Measurements from ENCODE around the gene CLPTM1. TPM values are rescaled to one million over a fixed set of nuclear protein-coding genes. Genes with fewer than 3 reads are reported as not detected.
A peak's percentile ranks its signal among the peaks of the same experiment; 100 is the strongest.

CLPTM1 gene
- total and polyA plus RNA-seq, 9 of the 15 experiments (the other 6 are each of a cell fraction or from before 2014, with no cell fraction given), result 0.37 to 96.0 (median 27.5) TPM

DNA sequence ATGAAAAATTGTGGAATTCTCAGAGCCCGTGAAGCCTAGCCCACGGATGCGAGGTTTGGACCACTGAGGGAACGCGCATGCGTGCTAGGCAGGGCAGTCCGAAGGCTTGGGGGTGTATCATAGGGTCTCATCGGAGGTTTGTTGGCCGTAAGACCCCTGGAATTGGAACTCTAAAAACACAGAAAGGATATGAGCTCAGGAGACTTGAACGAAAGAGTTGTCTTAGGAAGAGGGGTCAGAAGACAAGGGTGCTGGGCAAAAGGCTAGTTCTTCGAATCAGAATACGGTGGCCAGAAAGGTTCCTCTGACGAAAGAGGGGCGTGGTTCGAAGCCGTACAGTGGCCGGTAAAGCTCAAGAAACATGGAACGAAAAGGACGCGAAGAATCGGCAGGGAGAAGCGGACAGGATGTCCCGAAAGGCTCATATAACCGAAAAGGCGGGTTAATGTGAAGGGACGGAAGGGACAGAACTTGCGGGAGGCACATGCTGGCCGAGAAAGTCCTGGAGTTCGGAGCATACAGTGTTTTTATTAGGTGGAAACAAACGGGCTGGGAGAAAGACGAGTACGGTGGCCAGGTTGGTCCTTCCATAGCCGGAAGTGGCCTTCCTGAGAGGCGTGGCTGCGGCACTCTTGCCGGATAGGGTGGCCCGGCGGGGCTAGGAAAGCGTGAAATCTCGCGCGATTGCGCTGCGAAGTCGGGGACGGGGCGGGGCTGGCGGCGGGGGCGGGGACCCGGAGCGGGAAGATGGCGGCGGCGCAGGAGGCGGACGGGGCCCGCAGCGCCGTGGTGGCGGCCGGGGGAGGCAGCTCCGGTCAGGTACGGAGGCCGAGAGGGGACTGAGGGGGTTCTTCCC, at the start of gene CLPTM1 (continued):
- TF ChIP-seq, protein P1, sequence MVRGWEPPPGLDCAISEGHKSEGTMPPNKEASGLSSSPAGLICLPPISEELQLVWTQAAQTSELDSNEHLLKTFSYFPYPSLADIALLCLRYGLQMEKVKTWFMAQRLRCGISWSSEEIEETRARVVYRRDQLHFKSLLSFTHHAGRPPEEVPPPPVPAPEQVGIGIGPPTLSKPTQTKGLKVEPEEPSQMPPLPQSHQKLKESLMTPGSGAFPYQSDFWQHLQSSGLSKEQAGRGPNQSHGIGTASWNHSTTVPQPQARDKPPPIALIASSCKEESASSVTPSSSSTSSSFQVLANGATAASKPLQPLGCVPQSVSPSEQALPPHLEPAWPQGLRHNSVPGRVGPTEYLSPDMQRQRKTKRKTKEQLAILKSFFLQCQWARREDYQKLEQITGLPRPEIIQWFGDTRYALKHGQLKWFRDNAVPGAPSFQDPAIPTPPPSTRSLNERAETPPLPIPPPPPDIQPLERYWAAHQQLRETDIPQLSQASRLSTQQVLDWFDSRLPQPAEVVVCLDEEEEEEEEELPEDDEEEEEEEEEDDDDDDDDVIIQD (CRISPR knock-in tag; IDR thresholded peaks at IDR 0.05), result no peak
- no peak for TF ChIP-seq ZKSCAN8 (CRISPR knock-in tag; IDR thresholded peaks at IDR 0.05)
- TF ChIP-seq ZNF699 (CRISPR knock-in tag; IDR thresholded peaks at IDR 0.05; ENCODE audit: insufficient replicate concordance), result no peak
- peak; percentile 52 for TF ChIP-seq L3MBTL2 (IDR thresholded peaks at IDR 0.05)
- TF ChIP-seq PHF20 (IDR thresholded peaks at IDR 0.05; ENCODE audit: partially characterized antibody), result peak; percentile 91
- TF ChIP-seq NFRKB (IDR thresholded peaks at IDR 0.05; ENCODE audit: low read depth), result peak; percentile 94; the same call in 1 of the 2 replicates
- no peak for TF ChIP-seq SETDB1 (IDR thresholded peaks at IDR 0.05; ENCODE audit: low read length)
- no peak for TF ChIP-seq CAMTA2 (CRISPR knock-in tag; conservative IDR thresholded peaks at IDR 0.05)
- TF ChIP-seq, protein P2, sequence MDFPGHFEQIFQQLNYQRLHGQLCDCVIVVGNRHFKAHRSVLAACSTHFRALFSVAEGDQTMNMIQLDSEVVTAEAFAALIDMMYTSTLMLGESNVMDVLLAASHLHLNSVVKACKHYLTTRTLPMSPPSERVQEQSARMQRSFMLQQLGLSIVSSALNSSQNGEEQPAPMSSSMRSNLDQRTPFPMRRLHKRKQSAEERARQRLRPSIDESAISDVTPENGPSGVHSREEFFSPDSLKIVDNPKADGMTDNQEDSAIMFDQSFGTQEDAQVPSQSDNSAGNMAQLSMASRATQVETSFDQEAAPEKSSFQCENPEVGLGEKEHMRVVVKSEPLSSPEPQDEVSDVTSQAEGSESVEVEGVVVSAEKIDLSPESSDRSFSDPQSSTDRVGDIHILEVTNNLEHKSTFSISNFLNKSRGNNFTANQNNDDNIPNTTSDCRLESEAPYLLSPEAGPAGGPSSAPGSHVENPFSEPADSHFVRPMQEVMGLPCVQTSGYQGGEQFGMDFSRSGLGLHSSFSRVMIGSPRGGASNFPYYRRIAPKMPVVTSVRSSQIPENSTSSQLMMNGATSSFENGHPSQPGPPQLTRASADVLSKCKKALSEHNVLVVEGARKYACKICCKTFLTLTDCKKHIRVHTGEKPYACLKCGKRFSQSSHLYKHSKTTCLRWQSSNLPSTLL (IDR thresholded peaks at IDR 0.05), result no peak
- TF ChIP-seq HDAC6 (IDR thresholded peaks at IDR 0.05; ENCODE audit: low read depth, low read length), result no peak
- TF ChIP-seq, protein P3, sequence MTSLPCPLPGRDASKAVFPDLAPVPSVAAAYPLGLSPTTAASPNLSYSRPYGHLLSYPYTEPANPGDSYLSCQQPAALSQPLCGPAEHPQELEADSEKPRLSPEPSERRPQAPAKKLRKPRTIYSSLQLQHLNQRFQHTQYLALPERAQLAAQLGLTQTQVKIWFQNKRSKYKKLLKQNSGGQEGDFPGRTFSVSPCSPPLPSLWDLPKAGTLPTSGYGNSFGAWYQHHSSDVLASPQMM (CRISPR knock-in tag; IDR thresholded peaks at IDR 0.05), result no peak
- peak; percentile 86; the same call in 1 of the 2 replicates for TF ChIP-seq ZC3H8 (IDR thresholded peaks at IDR 0.05)
- TF ChIP-seq ZNF408 (CRISPR knock-in tag; IDR thresholded peaks at IDR 0.05; ENCODE audit: low read depth), result no peak
- no peak for TF ChIP-seq ZNF507 (tag; conservative IDR thresholded peaks at IDR 0.05)
- TF ChIP-seq, protein P4, sequence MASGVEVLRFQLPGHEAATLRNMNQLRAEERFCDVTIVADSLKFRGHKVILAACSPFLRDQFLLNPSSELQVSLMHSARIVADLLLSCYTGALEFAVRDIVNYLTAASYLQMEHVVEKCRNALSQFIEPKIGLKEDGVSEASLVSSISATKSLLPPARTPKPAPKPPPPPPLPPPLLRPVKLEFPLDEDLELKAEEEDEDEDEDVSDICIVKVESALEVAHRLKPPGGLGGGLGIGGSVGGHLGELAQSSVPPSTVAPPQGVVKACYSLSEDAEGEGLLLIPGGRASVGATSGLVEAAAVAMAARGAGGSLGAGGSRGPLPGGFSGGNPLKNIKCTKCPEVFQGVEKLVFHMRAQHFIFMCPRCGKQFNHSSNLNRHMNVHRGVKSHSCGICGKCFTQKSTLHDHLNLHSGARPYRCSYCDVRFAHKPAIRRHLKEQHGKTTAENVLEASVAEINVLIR (CRISPR knock-in tag; IDR thresholded peaks at IDR 0.05), result no peak
- TF ChIP-seq OTX1 (CRISPR knock-in tag; IDR thresholded peaks at IDR 0.05), result no peak
- TF ChIP-seq BRD4 (IDR thresholded peaks at IDR 0.05), result peak; percentile 9; the same call in 1 of the 2 replicates
- TF ChIP-seq ZNF347 (CRISPR knock-in tag; IDR thresholded peaks at IDR 0.05; ENCODE audit: low read depth), result no peak
- TF ChIP-seq TEAD4 (IDR thresholded peaks at IDR 0.05; ENCODE audit: low read length), result no peak; the same call in 1 of the 2 replicates
- TF ChIP-seq TEAD4 (CRISPR knock-in tag; IDR thresholded peaks at IDR 0.05; ENCODE audit: borderline replicate concordance), result no peak
- TF ChIP-seq, protein P5, sequence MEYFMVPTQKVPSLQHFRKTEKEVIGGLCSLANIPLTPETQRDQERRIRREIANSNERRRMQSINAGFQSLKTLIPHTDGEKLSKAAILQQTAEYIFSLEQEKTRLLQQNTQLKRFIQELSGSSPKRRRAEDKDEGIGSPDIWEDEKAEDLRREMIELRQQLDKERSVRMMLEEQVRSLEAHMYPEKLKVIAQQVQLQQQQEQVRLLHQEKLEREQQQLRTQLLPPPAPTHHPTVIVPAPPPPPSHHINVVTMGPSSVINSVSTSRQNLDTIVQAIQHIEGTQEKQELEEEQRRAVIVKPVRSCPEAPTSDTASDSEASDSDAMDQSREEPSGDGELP (CRISPR knock-in tag; IDR thresholded peaks at IDR 0.05; ENCODE audit: borderline replicate concordance), result peak; percentile 74; the same call in 1 of the 2 replicates
- TF ChIP-seq XRCC3 (IDR thresholded peaks at IDR 0.05), result no peak
- peak; percentile 68; the same call in 1 of the 2 replicates for TF ChIP-seq ZBTB7A (IDR thresholded peaks at IDR 0.05; ENCODE audit: borderline replicate concordance, control insufficient read depth, low read depth, low read length)
- no peak for TF ChIP-seq ZNF696 (CRISPR knock-in tag; conservative IDR thresholded peaks at IDR 0.05)

Data from K562 (cell line).